Measurements from ENCODE around the gene BAIAP3. TPM values are rescaled to one million over a fixed set of nuclear protein-coding genes. Genes with fewer than 3 reads are reported as not detected.

BAIAP3 gene
- total RNA-seq, 2 experiments from 2014 or later: 0.57 to 1.0 TPM

- CTCF ChIA-PET: interaction anchor here (2.0 kb wide), 1 partner anchor 12 kb away, joined by 7 read pairs; no protein-coding TSS in a partner anchor
- Mint-ChIP-seq H3K4me3 (no peak overlapping the region), H3K36me3 (ENCODE audit: low read depth) (peaks cover 12% of the 10 kb centered on the region), H3K27ac (no peak overlapping the region), H3K9me3 (ENCODE audit: low read depth) (no peaks in the 10 kb centered on the region), H3K4me1 (peaks cover 2% of the 10 kb centered on the region), H3K27me3 (no peaks in the 10 kb centered on the region)
- intact Hi-C loops (cut with DNase I, micrococcal nuclease): loop anchor here in 1 of 2 experiments (10.0 kb wide), 1 partner anchor 179 kb away; no protein-coding TSS in a partner anchor
- POLR2A ChIA-PET: no interaction called here
- ATAC-seq (no peak), DNase-seq (no peak)
Observed at GRCh38 chr16:1366060-1366711, 32.7 kb downstream of the BAIAP3 start.

- ATAC-seq (no peak), DNase-seq (no peak)
- POLR2A ChIA-PET: no interaction called here
- intact Hi-C loops (cut with DNase I, micrococcal nuclease): loop anchor here in 1 of 2 experiments (10.0 kb wide), 1 partner anchor 178 kb away; no protein-coding TSS in a partner anchor
- Mint-ChIP-seq H3K4me3 (no peak overlapping the region), H3K4me1 (peaks cover 2% of the 10 kb centered on the region), H3K36me3 (ENCODE audit: low read depth) (peaks cover 14% of the 10 kb centered on the region), H3K27me3 (no peaks in the 10 kb centered on the region), H3K9me3 (ENCODE audit: low read depth) (no peaks in the 10 kb centered on the region), H3K27ac (no peak overlapping the region)
- CTCF ChIA-PET: interaction anchor here (2.0 kb wide), 1 partner anchor 11 kb away, joined by 7 read pairs; no protein-coding TSS in a partner anchor
Observed at GRCh38 chr16:1366712-1367299, 33.4 kb downstream of the BAIAP3 start.

- CTCF ChIA-PET: no interaction called here
- no peak for ATAC-seq
Observed at GRCh38 chr16:1367486-1368174, 34.2 kb downstream of the BAIAP3 start.

DNA sequence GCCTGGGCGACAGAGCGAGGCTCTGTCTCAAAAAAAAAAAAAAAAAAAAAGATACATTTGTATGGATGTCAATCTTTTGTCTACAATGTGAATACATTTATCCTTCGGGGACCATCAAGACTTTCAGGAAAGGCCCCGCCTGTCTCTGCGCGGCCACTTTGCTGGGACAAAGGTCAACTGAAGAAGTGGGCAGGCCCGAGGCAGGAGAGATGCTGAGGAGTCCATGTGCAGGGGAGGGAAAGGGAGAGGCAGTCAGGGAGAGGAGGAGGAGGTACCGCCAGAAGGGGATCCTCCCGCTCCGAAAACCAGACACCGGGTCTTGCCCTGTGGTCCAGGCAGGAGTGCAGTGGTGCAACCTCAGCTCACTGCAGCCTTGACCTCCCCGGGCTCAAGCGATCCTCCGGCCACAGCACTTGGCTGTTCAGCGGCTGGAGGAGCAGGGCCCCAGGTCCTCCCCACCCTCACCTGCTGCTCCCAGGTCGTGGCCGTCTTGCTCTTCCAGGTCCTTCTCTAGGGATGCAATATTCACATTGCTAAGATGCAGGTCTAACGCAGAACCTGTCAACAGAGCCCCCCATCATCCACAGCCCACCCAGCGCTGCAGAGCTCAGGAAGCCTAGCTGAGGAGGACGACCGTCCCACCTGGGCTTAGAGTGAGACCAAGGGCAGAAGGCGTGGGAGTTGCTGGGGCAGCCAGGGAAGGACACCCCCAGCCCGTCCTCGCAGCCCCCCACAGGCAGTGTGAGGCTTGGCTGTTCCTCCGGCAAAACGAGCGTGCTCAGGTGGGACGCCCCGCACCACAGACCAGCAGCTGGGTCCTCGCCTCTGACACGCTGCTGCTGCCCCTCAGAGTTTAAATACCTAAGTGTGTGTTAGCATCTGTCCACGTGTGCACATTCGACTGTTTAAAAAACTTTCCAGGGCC lies 37.9 kb downstream of the BAIAP3 start:
- H3K4me3 Mint-ChIP-seq: no peak overlapping the region
- ChIA-PET POLR2A (no interaction called here), CTCF (interaction anchor here (1.1 kb wide), 1 partner anchor 11 kb away, joined by 4 read pairs; no protein-coding TSS in a partner anchor)
- DNase-seq (no peak), ATAC-seq (no peak)
- H3K27me3 Mint-ChIP-seq: no peaks in the 10 kb centered on the region
- H3K36me3 Mint-ChIP-seq (ENCODE audit: low read depth): peaks cover 1% of the 10 kb centered on the region
- no peaks in the 10 kb centered on the region for H3K9me3 Mint-ChIP-seq (ENCODE audit: low read depth)
- no peak overlapping the region for H3K27ac Mint-ChIP-seq
- no peaks in the 10 kb centered on the region for H3K4me1 Mint-ChIP-seq
- intact Hi-C loops (cut with DNase I, micrococcal nuclease): no loop called here

More at GRCh38 chr16:1367486-1368174, 34.2 kb downstream of the BAIAP3 start:
- DNase-seq: no peak
- Mint-ChIP-seq H3K4me1 (peaks cover 2% of the 10 kb centered on the region), H3K4me3 (no peak overlapping the region), H3K27me3 (no peaks in the 10 kb centered on the region), H3K9me3 (ENCODE audit: low read depth) (no peaks in the 10 kb centered on the region), H3K27ac (no peak overlapping the region), H3K36me3 (ENCODE audit: low read depth) (peaks cover 14% of the 10 kb centered on the region)
- intact Hi-C loops (cut with DNase I, micrococcal nuclease): loop anchor here in 1 of 2 experiments (10.0 kb wide), 1 partner anchor 177 kb away; no protein-coding TSS in a partner anchor
- POLR2A ChIA-PET: no interaction called here

DNA sequence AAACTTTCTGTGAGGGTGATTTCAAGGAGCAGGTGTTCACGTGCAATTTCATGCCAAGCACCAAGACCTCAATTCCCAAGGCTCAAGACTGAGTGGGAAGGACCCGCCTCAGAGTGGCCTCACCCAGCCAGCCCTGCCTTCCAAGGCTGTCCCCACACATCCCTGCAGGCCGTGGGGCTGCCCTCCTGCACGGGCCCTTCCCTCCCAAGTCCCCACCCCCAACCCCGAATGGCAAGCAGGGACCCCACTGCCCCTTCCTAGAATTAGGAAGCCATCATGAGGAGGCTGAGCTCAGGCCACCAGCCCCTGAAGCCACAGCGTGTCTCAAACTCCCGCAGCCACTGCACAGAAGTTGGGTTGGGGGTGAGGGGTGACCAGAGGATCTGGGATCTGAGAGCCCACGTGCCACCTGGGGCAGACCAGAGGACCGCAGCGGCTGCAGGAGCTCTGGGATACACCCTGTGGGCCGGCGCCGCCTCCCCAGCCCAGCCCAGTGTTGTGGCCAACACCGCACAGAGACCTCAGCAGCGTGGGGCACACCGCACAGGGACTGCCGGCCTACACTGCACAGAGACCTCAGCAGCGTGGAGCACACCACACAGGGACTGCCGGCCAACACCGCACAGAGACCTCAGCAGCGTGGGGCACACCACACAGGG lies 39.0 kb downstream of the BAIAP3 start:
- H3K4me3 Mint-ChIP-seq: no peak overlapping the region
- peaks cover 1% of the 10 kb centered on the region for H3K36me3 Mint-ChIP-seq (ENCODE audit: low read depth)
- no peaks in the 10 kb centered on the region for H3K9me3 Mint-ChIP-seq (ENCODE audit: low read depth)
- ChIA-PET POLR2A (interaction anchor here (0.6 kb wide), 1 partner anchor 12 kb away, joined by 5 read pairs; no protein-coding TSS in a partner anchor), CTCF (no interaction called here)
- no peaks in the 10 kb centered on the region for H3K4me1 Mint-ChIP-seq
- H3K27ac Mint-ChIP-seq: no peak overlapping the region
- ATAC-seq (no peak), DNase-seq (no peak)
- no peaks in the 10 kb centered on the region for H3K27me3 Mint-ChIP-seq
- intact Hi-C loops (cut with DNase I, micrococcal nuclease): no loop called here

DNA sequence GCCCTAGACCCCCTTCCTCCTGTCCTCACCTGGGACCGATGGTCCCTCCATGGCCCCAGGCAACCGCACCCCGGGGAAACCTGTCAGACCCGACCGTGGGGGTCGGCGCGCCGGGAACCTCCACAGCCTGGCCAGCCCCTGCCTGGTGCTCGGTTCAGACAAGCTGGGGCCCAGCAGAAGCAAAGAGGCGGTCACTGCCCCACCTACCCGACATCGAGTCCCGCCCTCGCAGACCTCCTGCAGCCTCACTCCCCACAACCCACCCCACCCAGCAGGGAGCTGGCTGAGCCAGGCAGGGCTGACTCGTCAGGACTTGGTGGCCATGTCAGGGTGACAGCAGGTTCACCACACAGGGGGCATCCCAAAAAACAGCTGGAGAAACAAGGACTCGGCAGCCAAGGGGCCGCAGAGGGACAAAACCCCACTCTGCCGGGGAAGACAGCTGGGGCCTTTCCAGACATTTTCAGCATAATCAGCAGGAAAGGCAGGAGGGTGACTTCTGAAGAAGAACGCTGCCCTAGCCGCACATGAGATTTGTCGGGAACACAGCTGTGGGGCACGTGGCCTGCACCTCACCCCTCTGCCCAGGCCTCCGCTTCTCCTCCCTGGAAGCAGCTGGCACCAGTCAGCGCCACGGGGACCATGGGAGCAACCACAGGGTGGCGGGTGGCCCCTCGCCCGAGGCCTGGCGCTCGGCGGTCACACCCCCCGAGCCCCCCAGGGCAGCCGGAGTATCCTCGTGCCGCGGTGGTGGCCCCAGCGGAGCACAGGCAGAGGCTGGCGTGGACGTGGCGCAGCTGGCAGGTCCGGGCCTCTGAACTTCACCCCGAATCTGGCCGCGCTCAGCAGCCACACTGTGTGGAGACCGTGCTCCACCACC lies 41.2 kb downstream of the BAIAP3 start:
- DNase-seq: no peak
- Mint-ChIP-seq H3K36me3 (ENCODE audit: low read depth) (peaks cover 4% of the 10 kb centered on the region), H3K9me3 (ENCODE audit: low read depth) (no peaks in the 10 kb centered on the region), H3K4me1 (peaks cover 12% of the 10 kb centered on the region), H3K27me3 (no peaks in the 10 kb centered on the region), H3K4me3 (no peak overlapping the region), H3K27ac (no peak overlapping the region)
- ATAC-seq: no peak
- ChIA-PET CTCF (interaction anchor here (0.5 to 0.7 kb wide), 3 partner anchors 10 to 244 kb away, joined by 3 read pairs; no protein-coding TSS in a partner anchor), POLR2A (no interaction called here)
- intact Hi-C loops (cut with DNase I, micrococcal nuclease): loop anchor here in 1 of 2 experiments (5.0 kb wide), 1 partner anchor 38 kb away; the partner anchor contains the start of gene UNKL

DNA sequence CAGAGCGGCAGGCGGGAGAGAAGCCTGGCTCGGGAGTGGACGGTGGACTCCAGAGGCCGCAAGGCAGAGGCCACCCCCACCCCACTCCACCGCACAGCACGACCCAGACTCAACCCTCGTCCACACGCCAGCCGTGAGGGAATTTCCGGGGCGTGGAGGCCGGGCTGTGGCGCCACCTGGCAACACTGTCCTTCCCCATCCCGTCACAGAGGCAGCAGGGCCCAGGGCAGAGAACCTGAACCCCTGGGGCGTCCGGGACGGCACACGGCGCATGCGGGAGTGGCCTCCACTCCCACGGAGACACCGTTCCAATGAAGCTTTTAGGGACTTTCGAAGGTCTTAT lies 41.8 kb downstream of the BAIAP3 start:
- ATAC-seq: no peak
- no peak for DNase-seq
- POLR2A ChIA-PET: no interaction called here
- H3K9me3 Mint-ChIP-seq (ENCODE audit: low read depth): no peaks in the 10 kb centered on the region
- H3K4me1 Mint-ChIP-seq: peaks cover 16% of the 10 kb centered on the region
- H3K36me3 Mint-ChIP-seq (ENCODE audit: low read depth): peaks cover 4% of the 10 kb centered on the region
- H3K4me3 Mint-ChIP-seq: no peak overlapping the region
- no peaks in the 10 kb centered on the region for H3K27me3 Mint-ChIP-seq
- CTCF ChIA-PET: interaction anchor here (0.7 kb wide), 1 partner anchor 11 kb away, joined by 3 read pairs; no protein-coding TSS in a partner anchor
- intact Hi-C loops (cut with DNase I, micrococcal nuclease): loop anchor here in 1 of 2 experiments (5.0 kb wide), 1 partner anchor 37 kb away; the partner anchor contains the start of gene UNKL
- H3K27ac Mint-ChIP-seq: no peak overlapping the region

GRCh38 chr16:1375741-1376410 lies 42.4 kb downstream of the BAIAP3 start:
- Mint-ChIP-seq H3K27me3 (no peaks in the 10 kb centered on the region), H3K9me3 (ENCODE audit: low read depth) (no peaks in the 10 kb centered on the region), H3K27ac (no peak overlapping the region), H3K36me3 (ENCODE audit: low read depth) (peaks cover 6% of the 10 kb centered on the region), H3K4me1 (peaks cover 17% of the 10 kb centered on the region), H3K4me3 (no peak overlapping the region)
- no peak for ATAC-seq
- ChIA-PET POLR2A (no interaction called here), CTCF (no interaction called here)
- intact Hi-C loops (cut with DNase I, micrococcal nuclease): loop anchor here in 1 of 2 experiments (5.0 kb wide), 1 partner anchor 36 kb away; the partner anchor contains the start of gene UNKL
- DNase-seq: no peak

- Mint-ChIP-seq H3K9me3 (ENCODE audit: low read depth) (no peaks in the 10 kb centered on the region), H3K36me3 (ENCODE audit: low read depth) (peaks cover 6% of the 10 kb centered on the region), H3K27ac (no peak overlapping the region), H3K27me3 (no peaks in the 10 kb centered on the region), H3K4me3 (peak overlapping the region; percentile 87), H3K4me1 (peaks cover 17% of the 10 kb centered on the region)
- CTCF ChIA-PET: interaction anchor here (2.2 to 3.2 kb wide), 2 partner anchors 12 to 14 kb away, joined by 7 to 22 read pairs; no protein-coding TSS in a partner anchor
- ATAC-seq (no peak), DNase-seq (no peak)
- intact Hi-C loops (cut with DNase I, micrococcal nuclease): loop anchor here in 1 of 2 experiments (5.0 kb wide), 1 partner anchor 35 kb away; the partner anchor contains the start of gene UNKL
- POLR2A ChIA-PET: no interaction called here
Observed at GRCh38 chr16:1377406-1378010, 44.1 kb downstream of the BAIAP3 start.

Data from activated CD4-positive, alpha-beta T cell treated with anti-CD3 and anti-CD28 coated beads for 36 hours (primary cell).